HEK293 (cell line): ENCODE data around the gene TIMD4.

Experiments
- CTCF ChIA-PET: fragments of 350-600 bp; formaldehyde crosslinking; extraction: SDS; loops from one replicate; lab custom pipeline; 2021; ENCODE audit warnings: antibody characterized with exemption; lab: Yijun Ruan, JAX
- POLR2A ChIA-PET: fragments of 300-600 bp; formaldehyde crosslinking; extraction: SDS; loops from one replicate; lab custom pipeline; 2020; ENCODE audit warnings: antibody characterized with exemption, inconsistent platforms; lab: Yijun Ruan, JAX
- H3K27ac ChIP-seq: fragments of 200-500 bp; sonication (Bioruptor generic); 2 replicates; pipeline ENCODE4 v1.5.1; 2014; ENCODE audit warnings: low read depth, low read length, control low read depth, inconsistent platforms; ENCODE audit errors: extremely low read depth
- H3K36me3 ChIP-seq, 2 experiments: fragments of 200-500 bp in 1 of 2; sonication (Bioruptor generic) in 1 of 2; 1 replicate in 1 of 2; 2 replicates in 1 of 2; pipeline ENCODE4 v1.5.1; 2014 to 2017; ENCODE audit warnings: inconsistent platforms in 2 of 2, low read length in 2 of 2; ENCODE audit not compliant: control insufficient read depth in 2 of 2, insufficient read depth in 1 of 2
- H3K4me1 ChIP-seq: fragments of 200-500 bp; sonication (Bioruptor generic); 2 replicates; pipeline ENCODE4 v1.5.1; 2014; ENCODE audit warnings: mild to moderate bottlenecking, low read length, inconsistent platforms; ENCODE audit not compliant: control insufficient read depth, insufficient read depth
- H3K4me3 ChIP-seq: 2 replicates; pipeline ENCODE4 v1.5.1; 2011; ENCODE audit warnings: low read depth, mild to moderate bottlenecking, control low read depth, low read length, moderate library complexity
- H3K9me3 ChIP-seq: fragments of 200-500 bp; sonication (Bioruptor generic); 2 replicates; pipeline ENCODE4 v1.5.1; 2014; ENCODE audit warnings: low read depth, low read length, inconsistent platforms; ENCODE audit not compliant: control insufficient read depth, insufficient read depth
- BCL11B ChIP-seq: fragments of 450-650 bp; formaldehyde crosslinking; IDR thresholded peaks from 2 replicates; pipeline ENCODE4 v1.5.1; 2016; ENCODE audit warnings: low read depth, missing biosample characterization, missing genetic modification characterization
- HOXA7 ChIP-seq: sonication (generic); formaldehyde crosslinking; IDR thresholded peaks from 2 replicates; pipeline ENCODE4 v1.8.1; 2022; ENCODE audit warnings: missing genetic modification reagents, borderline replicate concordance
- HOXD13 ChIP-seq: sonication (generic); formaldehyde crosslinking; IDR thresholded peaks from 2 replicates; pipeline ENCODE4 v1.8.0; 2022; ENCODE audit warnings: missing genetic modification reagents, borderline replicate concordance
- IKZF3 ChIP-seq: fragments of 450-650 bp; IDR thresholded peaks from 2 replicates; pipeline ENCODE4 v1.5.0; 2018; ENCODE audit warnings: missing biosample characterization, mild to moderate bottlenecking, missing genetic modification characterization, moderate library complexity
- KLF16 ChIP-seq: fragments of 450-650 bp; formaldehyde crosslinking; IDR thresholded peaks from 2 replicates; pipeline ENCODE4 v1.5.1; 2017; ENCODE audit warnings: missing biosample characterization, missing genetic modification characterization
- KLF9 ChIP-seq: fragments of 450-650 bp; formaldehyde crosslinking; IDR thresholded peaks from 2 replicates; pipeline ENCODE4 v1.5.1; 2016; ENCODE audit warnings: missing biosample characterization, missing genetic modification characterization, low read depth
- MYNN ChIP-seq: fragments of 450-650 bp; formaldehyde crosslinking; IDR thresholded peaks from 2 replicates; pipeline ENCODE4 v1.5.1; 2016; ENCODE audit warnings: missing biosample characterization, missing genetic modification characterization, borderline replicate concordance
- REPIN1 ChIP-seq: fragments of 450-650 bp; formaldehyde crosslinking; IDR thresholded peaks from 2 replicates; pipeline ENCODE4 v1.5.1; 2017; ENCODE audit warnings: missing biosample characterization, missing genetic modification characterization, low read depth
- SALL2 ChIP-seq: fragments of 450-650 bp; formaldehyde crosslinking; IDR thresholded peaks from 2 replicates; pipeline ENCODE4 v1.5.0; 2017; ENCODE audit warnings: missing biosample characterization, mild to moderate bottlenecking, missing genetic modification characterization, borderline replicate concordance
- ZBTB1 ChIP-seq: fragments of 450-650 bp; formaldehyde crosslinking; IDR thresholded peaks from 2 replicates; pipeline ENCODE4 v1.5.1; 2016; ENCODE audit warnings: missing biosample characterization, missing genetic modification characterization
- ZBTB21 ChIP-seq: fragments of 450-650 bp; formaldehyde crosslinking; IDR thresholded peaks from 2 replicates; pipeline ENCODE4 v1.5.1; 2017; ENCODE audit warnings: missing biosample characterization, missing genetic modification characterization
- ZNF140 ChIP-seq: fragments of 450-650 bp; formaldehyde crosslinking; IDR thresholded peaks from 2 replicates; pipeline ENCODE4 v1.5.1; 2016; ENCODE audit warnings: missing biosample characterization, missing genetic modification characterization
- ZNF19 ChIP-seq: fragments of 450-650 bp; formaldehyde crosslinking; IDR thresholded peaks from 2 replicates; pipeline ENCODE4; 2016; ENCODE audit warnings: missing biosample characterization, missing genetic modification characterization, low read depth
- ZNF292 ChIP-seq: fragments of 450-650 bp; formaldehyde crosslinking; IDR thresholded peaks from 2 replicates; pipeline ENCODE4 v1.5.1; 2016; ENCODE audit warnings: low read depth, missing biosample characterization, missing genetic modification characterization, borderline replicate concordance
- ZNF394 ChIP-seq: fragments of 450-650 bp; formaldehyde crosslinking; IDR thresholded peaks from 2 replicates; pipeline ENCODE4 v1.5.1; 2016; ENCODE audit warnings: missing biosample characterization, missing genetic modification characterization, mild to moderate bottlenecking, moderate library complexity, borderline replicate concordance
- ZNF510 ChIP-seq: fragments of 450-650 bp; formaldehyde crosslinking; IDR thresholded peaks from 2 replicates; pipeline ENCODE4 v1.5.1; 2018; ENCODE audit warnings: mild to moderate bottlenecking, missing genetic modification characterization, missing biosample characterization; ENCODE audit not compliant: insufficient replicate concordance
- ZNF555 ChIP-seq: fragments of 450-650 bp; formaldehyde crosslinking; conservative IDR thresholded peaks from 2 replicates; pipeline ENCODE4 v1.5.1; 2017; ENCODE audit warnings: missing biosample characterization, mild to moderate bottlenecking, missing genetic modification characterization, inconsistent platforms
- ZNF560 ChIP-seq: fragments of 450-650 bp; formaldehyde crosslinking; IDR thresholded peaks from 2 replicates; pipeline ENCODE4 v1.5.1; 2017; ENCODE audit warnings: missing biosample characterization, missing genetic modification characterization, borderline replicate concordance
- ZNF610 ChIP-seq: fragments of 450-650 bp; formaldehyde crosslinking; IDR thresholded peaks from 2 replicates; pipeline ENCODE4 v1.5.1; 2016; ENCODE audit warnings: missing biosample characterization, missing genetic modification characterization, borderline replicate concordance
- ZNF660 ChIP-seq: fragments of 450-650 bp; IDR thresholded peaks from 2 replicates; pipeline ENCODE4 v1.5.1; 2018; ENCODE audit warnings: missing biosample characterization, mild to moderate bottlenecking, missing genetic modification characterization
- ZNF843 ChIP-seq: fragments of 450-650 bp; formaldehyde crosslinking; IDR thresholded peaks from 2 replicates; pipeline ENCODE4 v1.5.1; 2016; ENCODE audit warnings: missing biosample characterization, missing genetic modification characterization
- ZSCAN16 ChIP-seq: fragments of 450-650 bp; formaldehyde crosslinking; IDR thresholded peaks from 2 replicates; pipeline ENCODE4 v1.5.1; 2016; ENCODE audit warnings: missing biosample characterization, missing genetic modification characterization
- ZSCAN23 ChIP-seq: fragments of 450-650 bp; formaldehyde crosslinking; IDR thresholded peaks from 2 replicates; pipeline ENCODE4 v1.5.1; 2016; ENCODE audit warnings: missing biosample characterization, missing genetic modification characterization
- TF ChIP-seq, protein P1 (sequence below): fragments of 450-650 bp; formaldehyde crosslinking; conservative IDR thresholded peaks from 2 replicates; pipeline ENCODE4 v1.5.1; 2016; ENCODE audit warnings: low read depth, missing biosample characterization, missing genetic modification characterization
- TF ChIP-seq, protein P2 (sequence below): fragments of 450-650 bp; formaldehyde crosslinking; IDR thresholded peaks from 2 replicates; pipeline ENCODE4 v1.5.1; 2016; ENCODE audit warnings: missing biosample characterization, missing genetic modification characterization, borderline replicate concordance
- TF ChIP-seq, protein P3 (sequence below): fragments of 450-650 bp; formaldehyde crosslinking; IDR thresholded peaks from 2 replicates; pipeline ENCODE4 v1.5.1; 2016; ENCODE audit warnings: missing biosample characterization, missing genetic modification characterization
- TF ChIP-seq, protein P4 (sequence below): fragments of 450-650 bp; formaldehyde crosslinking; IDR thresholded peaks from 2 replicates; pipeline ENCODE4; 2016; ENCODE audit warnings: missing biosample characterization, missing genetic modification characterization
- TF ChIP-seq, protein P5 (sequence below): fragments of 450-650 bp; formaldehyde crosslinking; IDR thresholded peaks from 2 replicates; pipeline ENCODE4 v1.5.1; 2016; ENCODE audit warnings: missing biosample characterization, missing genetic modification characterization

The TIMD4 gene

DNA sequence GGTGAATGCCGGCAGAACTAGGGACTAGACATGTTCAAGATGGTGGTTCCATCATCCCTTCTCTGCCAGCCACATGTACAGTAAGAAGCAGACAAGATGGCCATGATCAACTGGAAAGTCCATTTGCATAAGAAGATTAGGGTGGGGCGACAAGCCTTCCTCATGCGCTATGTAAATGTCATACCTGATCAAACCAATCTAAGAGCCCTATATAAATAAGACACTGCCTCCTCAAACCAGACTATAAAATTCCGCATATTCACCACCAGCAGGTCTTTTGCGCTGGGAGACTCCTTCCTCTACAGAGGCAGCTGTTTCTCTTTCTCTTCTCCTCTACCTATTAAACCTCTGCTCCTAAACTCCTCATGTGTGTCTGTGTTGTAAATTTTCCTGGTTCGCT, 53.8 kb downstream of the TIMD4 start:
- ChIA-PET POLR2A (no interaction called here), CTCF (no interaction called here)
- no peak overlapping the region for H3K4me3 ChIP-seq
- H3K4me1 ChIP-seq = no peaks in the 10 kb centered on the region
- no peaks in the 10 kb centered on the region for H3K36me3 ChIP-seq
- no peaks in the 10 kb centered on the region for H3K9me3 ChIP-seq
- TF ChIP-seq HOXA7 (CRISPR knock-in tag) (no peak), ZNF560 (tag by site-specific recombination) (no peak), HOXD13 (no peak), ZNF555 (tag by site-specific recombination) (no peak), KLF9 (tag by site-specific recombination) (no peak), ZSCAN23 (tag by site-specific recombination) (no peak), REPIN1 (no peak), ZNF19 (tag by site-specific recombination) (no peak), ZNF394 (tag by site-specific recombination) (no peak), MYNN (tag by site-specific recombination) (no peak)
- TF ChIP-seq, protein P1, sequence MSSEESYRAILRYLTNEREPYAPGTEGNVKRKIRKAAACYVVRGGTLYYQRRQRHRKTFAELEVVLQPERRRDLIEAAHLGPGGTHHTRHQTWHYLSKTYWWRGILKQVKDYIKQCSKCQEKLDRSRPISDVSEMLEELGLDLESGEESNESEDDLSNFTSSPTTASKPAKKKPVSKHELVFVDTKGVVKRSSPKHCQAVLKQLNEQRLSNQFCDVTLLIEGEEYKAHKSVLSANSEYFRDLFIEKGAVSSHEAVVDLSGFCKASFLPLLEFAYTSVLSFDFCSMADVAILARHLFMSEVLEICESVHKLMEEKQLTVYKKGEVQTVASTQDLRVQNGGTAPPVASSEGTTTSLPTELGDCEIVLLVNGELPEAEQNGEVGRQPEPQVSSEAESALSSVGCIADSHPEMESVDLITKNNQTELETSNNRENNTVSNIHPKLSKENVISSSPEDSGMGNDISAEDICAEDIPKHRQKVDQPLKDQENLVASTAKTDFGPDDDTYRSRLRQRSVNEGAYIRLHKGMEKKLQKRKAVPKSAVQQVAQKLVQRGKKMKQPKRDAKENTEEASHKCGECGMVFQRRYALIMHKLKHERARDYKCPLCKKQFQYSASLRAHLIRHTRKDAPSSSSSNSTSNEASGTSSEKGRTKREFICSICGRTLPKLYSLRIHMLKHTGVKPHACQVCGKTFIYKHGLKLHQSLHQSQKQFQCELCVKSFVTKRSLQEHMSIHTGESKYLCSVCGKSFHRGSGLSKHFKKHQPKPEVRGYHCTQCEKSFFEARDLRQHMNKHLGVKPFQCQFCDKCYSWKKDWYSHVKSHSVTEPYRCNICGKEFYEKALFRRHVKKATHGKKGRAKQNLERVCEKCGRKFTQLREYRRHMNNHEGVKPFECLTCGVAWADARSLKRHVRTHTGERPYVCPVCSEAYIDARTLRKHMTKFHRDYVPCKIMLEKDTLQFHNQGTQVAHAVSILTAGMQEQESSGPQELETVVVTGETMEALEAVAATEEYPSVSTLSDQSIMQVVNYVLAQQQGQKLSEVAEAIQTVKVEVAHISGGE (tag by site-specific recombination) = no peak
- TF ChIP-seq, protein P2, sequence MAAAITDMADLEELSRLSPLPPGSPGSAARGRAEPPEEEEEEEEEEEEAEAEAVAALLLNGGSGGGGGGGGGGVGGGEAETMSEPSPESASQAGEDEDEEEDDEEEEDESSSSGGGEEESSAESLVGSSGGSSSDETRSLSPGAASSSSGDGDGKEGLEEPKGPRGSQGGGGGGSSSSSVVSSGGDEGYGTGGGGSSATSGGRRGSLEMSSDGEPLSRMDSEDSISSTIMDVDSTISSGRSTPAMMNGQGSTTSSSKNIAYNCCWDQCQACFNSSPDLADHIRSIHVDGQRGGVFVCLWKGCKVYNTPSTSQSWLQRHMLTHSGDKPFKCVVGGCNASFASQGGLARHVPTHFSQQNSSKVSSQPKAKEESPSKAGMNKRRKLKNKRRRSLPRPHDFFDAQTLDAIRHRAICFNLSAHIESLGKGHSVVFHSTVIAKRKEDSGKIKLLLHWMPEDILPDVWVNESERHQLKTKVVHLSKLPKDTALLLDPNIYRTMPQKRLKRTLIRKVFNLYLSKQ (tag by site-specific recombination) = no peak
- TF ChIP-seq, protein P3, sequence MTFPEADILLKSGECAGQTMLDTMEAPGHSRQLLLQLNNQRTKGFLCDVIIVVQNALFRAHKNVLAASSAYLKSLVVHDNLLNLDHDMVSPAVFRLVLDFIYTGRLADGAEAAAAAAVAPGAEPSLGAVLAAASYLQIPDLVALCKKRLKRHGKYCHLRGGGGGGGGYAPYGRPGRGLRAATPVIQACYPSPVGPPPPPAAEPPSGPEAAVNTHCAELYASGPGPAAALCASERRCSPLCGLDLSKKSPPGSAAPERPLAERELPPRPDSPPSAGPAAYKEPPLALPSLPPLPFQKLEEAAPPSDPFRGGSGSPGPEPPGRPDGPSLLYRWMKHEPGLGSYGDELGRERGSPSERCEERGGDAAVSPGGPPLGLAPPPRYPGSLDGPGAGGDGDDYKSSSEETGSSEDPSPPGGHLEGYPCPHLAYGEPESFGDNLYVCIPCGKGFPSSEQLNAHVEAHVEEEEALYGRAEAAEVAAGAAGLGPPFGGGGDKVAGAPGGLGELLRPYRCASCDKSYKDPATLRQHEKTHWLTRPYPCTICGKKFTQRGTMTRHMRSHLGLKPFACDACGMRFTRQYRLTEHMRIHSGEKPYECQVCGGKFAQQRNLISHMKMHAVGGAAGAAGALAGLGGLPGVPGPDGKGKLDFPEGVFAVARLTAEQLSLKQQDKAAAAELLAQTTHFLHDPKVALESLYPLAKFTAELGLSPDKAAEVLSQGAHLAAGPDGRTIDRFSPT (tag by site-specific recombination) = no peak
- TF ChIP-seq, protein P4, sequence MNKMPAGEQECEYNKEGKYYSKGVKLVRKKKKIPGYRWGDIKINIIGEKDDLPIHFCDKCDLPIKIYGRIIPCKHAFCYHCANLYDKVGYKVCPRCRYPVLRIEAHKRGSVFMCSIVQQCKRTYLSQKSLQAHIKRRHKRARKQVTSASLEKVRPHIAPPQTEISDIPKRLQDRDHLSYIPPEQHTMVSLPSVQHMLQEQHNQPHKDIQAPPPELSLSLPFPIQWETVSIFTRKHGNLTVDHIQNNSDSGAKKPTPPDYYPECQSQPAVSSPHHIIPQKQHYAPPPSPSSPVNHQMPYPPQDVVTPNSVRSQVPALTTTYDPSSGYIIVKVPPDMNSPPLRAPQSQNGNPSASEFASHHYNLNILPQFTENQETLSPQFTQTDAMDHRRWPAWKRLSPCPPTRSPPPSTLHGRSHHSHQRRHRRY (tag by site-specific recombination) = no peak
- H3K27ac ChIP-seq = no peak overlapping the region

DNA sequence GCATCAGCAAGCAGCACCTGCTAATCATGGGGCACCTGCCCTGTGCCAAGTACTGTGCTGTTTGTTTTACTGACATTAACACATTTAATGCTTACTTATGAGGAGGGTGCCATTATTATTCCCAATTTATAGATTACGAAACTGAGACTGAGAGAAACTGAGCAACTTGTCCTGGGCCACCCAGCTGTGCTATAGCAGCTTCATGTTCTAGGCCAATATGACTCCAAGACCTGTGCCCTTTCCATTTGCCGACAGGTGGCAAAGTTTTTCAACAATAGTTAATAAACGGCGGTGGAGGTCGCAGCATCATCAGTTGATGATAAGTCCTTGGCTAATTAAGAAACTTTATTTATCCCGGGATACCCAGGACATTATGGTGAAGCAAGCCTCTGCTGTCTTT, 55.4 kb downstream of the TIMD4 start:
- Histone ChIP-seq H3K36me3 (no peaks in the 10 kb centered on the region), H3K4me1 (no peaks in the 10 kb centered on the region)
- POLR2A ChIA-PET = no interaction called here
- TF ChIP-seq ZNF843 (tag by site-specific recombination) = no peak
- no peak for TF ChIP-seq KLF16 (tag by site-specific recombination)
- TF ChIP-seq ZNF140 (tag by site-specific recombination) = no peak
- no peak for TF ChIP-seq BCL11B (tag by site-specific recombination)
- TF ChIP-seq SALL2 (tag by site-specific recombination) = no peak
- TF ChIP-seq ZSCAN16 = no peak
- no peak for TF ChIP-seq ZNF610 (tag by site-specific recombination)
- TF ChIP-seq ZNF292 (tag by site-specific recombination) = no peak
- no peak for TF ChIP-seq ZBTB1
- TF ChIP-seq ZNF660 (tag by site-specific recombination) = no peak
- TF ChIP-seq IKZF3 = no peak
- TF ChIP-seq, protein P5, sequence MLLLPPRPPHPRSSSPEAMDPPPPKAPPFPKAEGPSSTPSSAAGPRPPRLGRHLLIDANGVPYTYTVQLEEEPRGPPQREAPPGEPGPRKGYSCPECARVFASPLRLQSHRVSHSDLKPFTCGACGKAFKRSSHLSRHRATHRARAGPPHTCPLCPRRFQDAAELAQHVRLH (tag by site-specific recombination) = no peak
- no peak for TF ChIP-seq ZNF510 (tag by site-specific recombination)
- no peak for TF ChIP-seq ZBTB21 (tag by site-specific recombination)
- TF ChIP-seq, all 188 proteins: peak for 0
- no peaks in the 10 kb centered on the region for H3K9me3 ChIP-seq
- H3K4me3 ChIP-seq = no peak overlapping the region
- no peak overlapping the region for H3K27ac ChIP-seq
- CTCF ChIA-PET = no interaction called here
